Measurements from ENCODE around the gene NEUROG2.
"Not testable (repeated sequence)": the region's sequence is repeated elsewhere in the genome, so short reads cannot be mapped to it uniquely, and the experiment has no call there.

The NEUROG2 gene

GRCh38 chr4:112516066-112516470 is at the start of gene NEUROG2:
Gene NEUROG2 (minus strand): TSS chr4:112516180. CDS start chr4:112515475, 705 bp downstream.
- no peak for DNase-seq (ENCODE audit: low read depth)

- DNase-seq (ENCODE audit: low read depth): no peak
Measured at GRCh38 chr4:112564706-112565270, 48.8 kb upstream of the NEUROG2 start.

GRCh38 chr4:112563431-112564200 is 47.6 kb upstream of the NEUROG2 start:
- no peak for DNase-seq (ENCODE audit: low read depth)

- DNase-seq (ENCODE audit: low read depth): no peak
Measured at GRCh38 chr4:112562254-112562879, 46.4 kb upstream of the NEUROG2 start.

GRCh38 chr4:112560084-112560483 is 44.1 kb upstream of the NEUROG2 start:
- no peak for DNase-seq (ENCODE audit: low read depth)

- DNase-seq (ENCODE audit: low read depth): no peak
Measured at GRCh38 chr4:112559053-112559452, 43.1 kb upstream of the NEUROG2 start.

- no peak for DNase-seq (ENCODE audit: low read depth)
Measured at GRCh38 chr4:112557676-112558411, 41.9 kb upstream of the NEUROG2 start.

- DNase-seq (ENCODE audit: low read depth): not testable (repeated sequence)
Measured at GRCh38 chr4:112554271-112554670, 38.3 kb upstream of the NEUROG2 start.

- DNase-seq (ENCODE audit: low read depth): no peak
Measured at GRCh38 chr4:112552668-112553067, 36.7 kb upstream of the NEUROG2 start.

GRCh38 chr4:112550728-112551127 is 34.7 kb upstream of the NEUROG2 start:
- DNase-seq (ENCODE audit: low read depth): no peak

- DNase-seq (ENCODE audit: low read depth): no peak
Measured at GRCh38 chr4:112546476-112546875, 30.5 kb upstream of the NEUROG2 start.

- DNase-seq (ENCODE audit: low read depth): no peak
Measured at GRCh38 chr4:112545346-112545745, 29.4 kb upstream of the NEUROG2 start.

- DNase-seq (ENCODE audit: low read depth): no peak
Measured at GRCh38 chr4:112540695-112541094, 24.7 kb upstream of the NEUROG2 start.

- DNase-seq (ENCODE audit: low read depth): no peak
Measured at GRCh38 chr4:112536123-112536522, 20.1 kb upstream of the NEUROG2 start.

GRCh38 chr4:112532267-112532666 is 16.3 kb upstream of the NEUROG2 start:
- DNase-seq (ENCODE audit: low read depth): no peak

- DNase-seq (ENCODE audit: low read depth): no peak
Measured at GRCh38 chr4:112531146-112531545, 15.2 kb upstream of the NEUROG2 start.

GRCh38 chr4:112526061-112526460 is 10.1 kb upstream of the NEUROG2 start:
- no peak for DNase-seq (ENCODE audit: low read depth)

- DNase-seq (ENCODE audit: low read depth): peak; percentile 67
Measured at GRCh38 chr4:112523764-112524505, 8.0 kb upstream of the NEUROG2 start.

GRCh38 chr4:112523008-112523721 is 7.2 kb upstream of the NEUROG2 start:
- DNase-seq (ENCODE audit: low read depth): no peak

GRCh38 chr4:112522431-112522830 is 6.5 kb upstream of the NEUROG2 start:
- not testable (repeated sequence) for DNase-seq (ENCODE audit: low read depth)
